NCI-H446 treated with DMSO at 0.1 percent for 48 hours (cell line): Measurements from ENCODE around the gene HOATZ.

Experiments
- DNase-seq: peaks from one replicate; lab custom pipeline; 2025; lab: John Stamatoyannopoulos, UW

Gene HOATZ

GRCh38 chr11:111522426-111522825 lies 7.8 kb downstream of the HOATZ start:
- no peak for DNase-seq

GRCh38 chr11:111523343-111523742 lies 8.8 kb downstream of the HOATZ start:
- DNase-seq = no peak

- no peak for DNase-seq
Observed at GRCh38 chr11:111524056-111524455, 9.5 kb downstream of the HOATZ start.

GRCh38 chr11:111525456-111525855 lies 10.9 kb downstream of the HOATZ start:
- DNase-seq = no peak

GRCh38 chr11:111526501-111526900 lies 11.9 kb downstream of the HOATZ start:
- no peak for DNase-seq

GRCh38 chr11:111527279-111527678 lies 12.7 kb downstream of the HOATZ start:
- DNase-seq = no peak

- no peak for DNase-seq
Observed at GRCh38 chr11:111528557-111528956, 14.0 kb downstream of the HOATZ start.

- DNase-seq = no peak
Observed at GRCh38 chr11:111530091-111530490, 15.5 kb downstream of the HOATZ start.

GRCh38 chr11:111531136-111531535 lies 16.6 kb downstream of the HOATZ start:
- DNase-seq = no peak

GRCh38 chr11:111531687-111532364 lies 17.2 kb downstream of the HOATZ start:
- DNase-seq = no peak

GRCh38 chr11:111532365-111532709 lies 17.8 kb downstream of the HOATZ start:
- no peak for DNase-seq

- DNase-seq = no peak
Observed at GRCh38 chr11:111535281-111535680, 20.7 kb downstream of the HOATZ start.

- no peak for DNase-seq
Observed at GRCh38 chr11:111537336-111537860, 22.8 kb downstream of the HOATZ start.

GRCh38 chr11:111538407-111539114 lies 24.0 kb downstream of the HOATZ start:
- no peak for DNase-seq

GRCh38 chr11:111539426-111540113 lies 25.0 kb downstream of the HOATZ start:
- DNase-seq = no peak

- peak; percentile 39 for DNase-seq
Observed at GRCh38 chr11:111540114-111540936, 25.7 kb downstream of the HOATZ start, which contains the start of gene LAYN. Gene LAYN, plus strand, starts transcription at chr11:111540720. Its CDS starts 124 bp downstream, at chr11:111540844.

GRCh38 chr11:111540937-111541253 lies 26.3 kb downstream of the HOATZ start:
- DNase-seq = no peak

GRCh38 chr11:111541254-111542061 lies 26.9 kb downstream of the HOATZ start:
- DNase-seq = no peak

- DNase-seq = no peak
Observed at GRCh38 chr11:111542606-111543275, 28.2 kb downstream of the HOATZ start.

- DNase-seq = no peak
Observed at GRCh38 chr11:111548525-111548924, 33.9 kb downstream of the HOATZ start.
